Gastroesophageal sphincter (tissue), 4 donors: Measurements from ENCODE around the gene INPP5A. TPM values are rescaled to one million over a fixed set of nuclear protein-coding genes. Genes with fewer than 3 reads are reported as not detected.
"Not testable (repeated sequence)": the region's sequence is repeated elsewhere in the genome, so short reads cannot be mapped to it uniquely, and the experiment has no call there.

Experiments used
- ATAC-seq: fragments of 150-250 bp; one replicate; pipeline ENCODE4 v1.9.1; 2016; ENCODE audit warnings: mild to moderate bottlenecking, moderate library complexity
- H3K27ac ChIP-seq, 4 donors: fragments of 200-600 bp; sonication (generic) in 3 of 4; 1 replicate in 3 of 4; 2 replicates in 1 of 4; pipeline ENCODE4 v1.5.1; 2016 to 2019
- H3K27me3 ChIP-seq: fragments of 200-600 bp; sonication (generic); one replicate; pipeline ENCODE4 v1.5.1; 2019
- H3K36me3 ChIP-seq, 2 donors: fragments of 200-600 bp; sonication (generic); one replicate each; pipeline ENCODE4 v1.5.1; 2019; ENCODE audit warnings: control low read depth in 1 of 2
- H3K4me1 ChIP-seq, 3 donors: fragments of 200-600 bp; sonication (generic); 1 replicate in 2 of 3; 2 replicates in 1 of 3; pipeline ENCODE4 v1.5.1; 2016 to 2019; ENCODE audit warnings: control low read depth in 2 of 3
- H3K4me3 ChIP-seq, 2 donors: fragments of 200-600 bp; sonication (generic); one replicate each; pipeline ENCODE4 v1.5.1; 2019; ENCODE audit warnings: mild to moderate bottlenecking in 1 of 2, moderate library complexity in 1 of 2
- H3K9me3 ChIP-seq, 3 donors: fragments of 200-600 bp; sonication (generic); one replicate each; pipeline ENCODE4 v1.5.1; 2017 to 2019; ENCODE audit warnings: control low read depth in 2 of 3
- CTCF ChIP-seq, 4 experiments: fragments of 200-600 bp in 2 of 4; fragments of 450-650 bp in 2 of 4; sonication (generic) in 1 of 4; IDR thresholded peaks; one replicate each; pipeline ENCODE4 v1.5.1; 2017 to 2019; ENCODE audit warnings: antibody characterized with exemption in 4 of 4, mild to moderate bottlenecking in 2 of 4, moderate library complexity in 2 of 4
- EP300 ChIP-seq: sonication (generic); formaldehyde crosslinking; IDR thresholded peaks from one replicate; pipeline ENCODE4 v1.6.1; 2017; ENCODE audit warnings: antibody characterized with exemption, mild to moderate bottlenecking
- POLR2A ChIP-seq, 2 donors: fragments of 450-650 bp; IDR thresholded peaks; one replicate each; pipeline ENCODE4 v1.6.1; 2017; ENCODE audit warnings: antibody characterized with exemption in 2 of 2, mild to moderate bottlenecking in 2 of 2, moderate library complexity in 1 of 2
- POLR2AphosphoS5 ChIP-seq: sonication (generic); formaldehyde crosslinking; IDR thresholded peaks from one replicate; pipeline ENCODE4 v1.6.1; 2017; ENCODE audit warnings: antibody characterized with exemption
- WGBS, 2 donors: methylation state at CpG; one replicate each; pipeline ENCODE4 v1.1.5; 2018; ENCODE audit warnings: low coverage in 1 of 2; 5-methylcytosine and 5-hydroxymethylcytosine counted together
- total RNA-seq, 4 donors: library from RNA; depleted of rRNA; stranded (reverse); fragments of >200 nt; gene quantifications; one replicate each; pipeline ENCODE4 v1.1.0, GENCODE V29; 2016

The INPP5A gene
- total RNA-seq, 4 donors from 2014 or later, result 111 to 288 (median 215) TPM

GRCh38 chr10:132790934-132791829, 253.6 kb downstream of the INPP5A start:
- H3K4me3 ChIP-seq, result no peak overlapping the region
- H3K4me1 ChIP-seq, result peaks cover 0 to 26% (median 21%) of the 10 kb centered on the region in 3 donors
- no peak overlapping the region for H3K27ac ChIP-seq
- no peak for ATAC-seq
- TF ChIP-seq POLR2AphosphoS5 (no peak), POLR2A (IDR thresholded peaks at IDR 0.05) (no peak), EP300 (no peak), CTCF (IDR thresholded peaks at IDR 0.05) (no peak)
- H3K9me3 ChIP-seq, result no peaks in the 10 kb centered on the region
- peaks cover 73% of the 10 kb centered on the region for H3K27me3 ChIP-seq
- 72 to 100% methylated on average over 1 to 11 of the region's 31 CpGs for WGBS, 2 donors
- H3K36me3 ChIP-seq, result no peaks in the 10 kb centered on the region

- H3K9me3 ChIP-seq, ATAC-seq, H3K36me3 ChIP-seq, H3K4me3 ChIP-seq, H3K27ac ChIP-seq: not testable (repeated sequence)
- Histone ChIP-seq H3K4me1 (peaks cover 0 to 17% (median 12%) of the 10 kb centered on the region in 3 donors), H3K27me3 (peaks cover 64% of the 10 kb centered on the region)
- WGBS, 2 donors, result no CpG with 5 or more reads among the region's 33 CpGs
Observed at GRCh38 chr10:132792099-132792498, 254.5 kb downstream of the INPP5A start.

DNA sequence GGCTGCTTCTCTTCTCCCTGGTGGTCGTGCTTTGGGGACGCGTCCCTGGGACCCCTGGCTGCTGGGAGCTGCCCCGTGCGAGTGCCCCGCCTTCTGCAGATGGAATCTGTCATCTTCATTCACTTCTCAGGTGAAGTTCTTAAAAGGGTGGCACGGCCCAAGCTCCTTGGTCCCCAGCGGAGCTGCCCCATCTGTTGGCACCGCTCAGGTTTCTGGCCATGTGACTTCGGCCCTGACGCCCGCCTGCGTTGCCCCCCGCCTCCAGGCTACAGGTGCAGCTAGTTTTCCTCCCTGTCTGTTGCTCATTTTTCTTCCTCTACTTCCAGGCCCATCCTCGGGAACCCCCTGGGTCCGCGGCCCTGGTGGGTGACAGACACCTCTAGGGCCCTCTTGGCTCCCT, 255.2 kb downstream of the INPP5A start:
- no peak overlapping the region for H3K4me3 ChIP-seq
- peaks cover 0 to 10% (median 6%) of the 10 kb centered on the region in 3 donors for H3K4me1 ChIP-seq
- TF ChIP-seq EP300 (no peak), CTCF (IDR thresholded peaks at IDR 0.05) (no peak), POLR2AphosphoS5 (no peak), POLR2A (IDR thresholded peaks at IDR 0.05) (no peak)
- no peaks in the 10 kb centered on the region for H3K36me3 ChIP-seq
- no peak overlapping the region for H3K27ac ChIP-seq
- WGBS, 2 donors, result 90% methylated on average over 4 of the region's 17 CpGs; no CpG with 5 or more reads in 1 of the 2 donors
- peaks cover 57% of the 10 kb centered on the region for H3K27me3 ChIP-seq
- no peaks in the 10 kb centered on the region for H3K9me3 ChIP-seq
- ATAC-seq, result no peak

DNA sequence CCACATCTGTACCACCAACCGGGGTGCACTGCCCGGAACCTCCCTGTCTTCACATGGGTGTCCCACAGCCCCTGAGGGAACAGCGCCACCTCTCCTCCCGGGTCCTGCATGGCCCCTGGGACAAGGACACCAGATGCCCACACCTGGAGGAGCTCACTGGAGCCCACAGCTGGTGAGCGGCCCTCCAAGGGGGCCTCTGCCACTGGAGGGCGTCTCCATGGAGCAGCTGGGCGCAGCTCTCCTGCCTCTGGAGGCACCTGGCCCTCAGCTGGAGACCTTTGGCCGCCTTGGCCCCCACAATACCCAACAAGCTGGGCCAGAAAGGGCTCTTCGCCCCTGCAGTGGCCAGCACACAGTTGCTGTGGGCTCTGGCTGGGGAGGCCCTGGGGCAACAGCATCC, 255.6 kb downstream of the INPP5A start:
- H3K4me3 ChIP-seq, result no peak overlapping the region
- no CpG with 5 or more reads among the region's 9 CpGs for WGBS, 2 donors
- H3K36me3 ChIP-seq, result no peaks in the 10 kb centered on the region
- no peak overlapping the region for H3K27ac ChIP-seq
- no peak for ATAC-seq
- H3K9me3 ChIP-seq, result no peaks in the 10 kb centered on the region
- H3K27me3 ChIP-seq, result peaks cover 53% of the 10 kb centered on the region
- H3K4me1 ChIP-seq, result peaks cover 0 to 5% (median 3%) of the 10 kb centered on the region in 3 donors
- TF ChIP-seq POLR2AphosphoS5, result no peak
- TF ChIP-seq CTCF (IDR thresholded peaks at IDR 0.05), result no peak
- no peak for TF ChIP-seq POLR2A (IDR thresholded peaks at IDR 0.05)
- TF ChIP-seq EP300, result no peak

DNA sequence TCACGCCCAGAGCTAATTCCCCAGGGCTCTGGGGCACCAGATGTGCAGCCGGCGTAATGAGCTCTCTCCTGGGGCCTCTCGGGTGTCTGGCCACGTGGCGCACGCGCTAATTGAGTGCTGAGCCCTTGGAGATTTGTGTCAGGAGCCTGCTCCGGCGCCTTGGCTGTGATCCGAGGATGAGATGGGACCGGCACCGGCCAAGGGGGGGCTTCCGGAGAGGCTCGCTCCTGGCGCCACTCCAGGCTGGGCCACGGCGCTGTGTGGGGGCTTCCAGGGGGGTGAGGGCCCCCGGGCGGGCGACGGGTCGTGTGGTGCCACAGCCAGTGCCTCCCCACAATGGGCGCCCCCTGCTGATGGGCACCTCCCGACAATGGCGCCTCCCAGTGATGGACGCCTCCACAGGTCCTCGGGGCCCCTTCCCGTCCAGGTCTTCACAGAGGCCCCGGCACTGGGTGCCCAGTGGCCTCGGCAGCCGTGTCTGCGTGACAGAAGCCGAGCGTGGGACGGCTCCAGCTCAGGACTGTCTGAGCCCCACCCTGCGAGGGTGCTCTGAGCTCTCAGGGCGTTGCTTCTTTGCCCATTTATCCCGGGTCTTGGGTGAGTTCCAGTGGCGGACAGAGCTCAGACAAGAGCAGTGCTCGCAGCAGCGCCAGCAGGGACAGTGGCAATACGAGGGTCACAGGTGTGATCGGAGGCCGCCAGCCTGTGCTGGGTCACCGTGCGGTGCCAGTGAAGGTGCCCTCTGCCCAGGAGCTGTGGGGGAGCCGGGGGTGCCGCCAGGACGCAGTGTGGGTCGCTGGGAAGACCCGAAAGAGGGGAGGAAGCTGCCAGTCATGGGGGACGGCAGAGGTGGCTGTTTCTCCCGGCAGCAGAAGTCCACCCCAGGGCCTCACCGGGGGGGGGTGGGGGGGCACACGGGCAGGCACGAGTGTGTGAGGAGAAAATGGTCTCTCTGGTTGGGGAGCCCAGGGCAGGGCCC, 256.6 kb downstream of the INPP5A start:
- Histone ChIP-seq H3K27me3 (peaks cover 44% of the 10 kb centered on the region), H3K4me1 (no peaks in the 10 kb centered on the region), H3K36me3 (no peaks in the 10 kb centered on the region), H3K27ac (no peak overlapping the region), H3K9me3 (no peaks in the 10 kb centered on the region), H3K4me3 (no peak overlapping the region)
- ATAC-seq, result no peak
- TF ChIP-seq CTCF (IDR thresholded peaks at IDR 0.05), result no peak
- no peak for TF ChIP-seq EP300
- TF ChIP-seq POLR2AphosphoS5, result no peak
- TF ChIP-seq POLR2A (IDR thresholded peaks at IDR 0.05), result no peak
- WGBS, 2 donors, result 40% methylated on average over 1 of the region's 57 CpGs; no CpG with 5 or more reads in 1 of the 2 donors
